ENCODE data around the gene KRT79. TPM values are rescaled to one million over a fixed set of nuclear protein-coding genes. Genes with fewer than 3 reads are reported as not detected.

Gene KRT79
- total RNA-seq, 1 donor from 2014 or later = not detected

DNA sequence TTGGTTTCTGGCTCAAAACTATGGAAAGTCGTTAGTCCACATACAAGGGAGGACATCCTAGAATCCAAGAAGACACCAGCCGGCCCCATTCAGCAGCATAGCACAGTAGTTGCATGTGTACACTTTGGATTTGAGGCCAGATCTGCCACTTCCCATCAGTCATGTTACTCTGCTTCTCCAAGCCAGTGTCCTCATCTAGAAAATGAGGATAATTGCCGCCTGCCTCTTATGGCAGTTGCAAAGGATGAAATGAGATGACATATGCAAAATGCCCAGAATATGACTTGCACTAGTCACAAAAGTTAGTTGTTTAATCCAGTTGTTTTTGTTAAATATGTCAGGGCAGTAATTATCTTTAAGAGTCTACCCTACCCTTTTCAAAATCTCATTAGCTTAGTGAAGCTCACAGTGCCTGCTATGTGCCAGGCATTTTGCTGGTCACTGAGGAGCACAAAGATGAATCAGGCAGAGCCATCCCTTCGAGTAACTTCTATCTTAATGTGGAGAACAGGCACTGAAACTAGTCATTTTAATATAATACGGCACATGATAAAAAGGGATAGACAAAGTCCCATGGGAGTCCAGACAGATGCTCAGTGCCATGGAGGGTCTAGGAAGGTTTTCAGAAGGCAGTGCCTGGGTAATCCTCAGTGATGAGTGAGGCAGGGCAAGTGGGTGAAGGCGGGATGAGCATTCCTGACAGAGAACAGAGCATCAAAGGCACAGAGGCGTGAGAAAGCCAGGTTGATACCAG lies 50.4 kb downstream of the KRT79 start:
- TF ChIP-seq, protein P1, sequence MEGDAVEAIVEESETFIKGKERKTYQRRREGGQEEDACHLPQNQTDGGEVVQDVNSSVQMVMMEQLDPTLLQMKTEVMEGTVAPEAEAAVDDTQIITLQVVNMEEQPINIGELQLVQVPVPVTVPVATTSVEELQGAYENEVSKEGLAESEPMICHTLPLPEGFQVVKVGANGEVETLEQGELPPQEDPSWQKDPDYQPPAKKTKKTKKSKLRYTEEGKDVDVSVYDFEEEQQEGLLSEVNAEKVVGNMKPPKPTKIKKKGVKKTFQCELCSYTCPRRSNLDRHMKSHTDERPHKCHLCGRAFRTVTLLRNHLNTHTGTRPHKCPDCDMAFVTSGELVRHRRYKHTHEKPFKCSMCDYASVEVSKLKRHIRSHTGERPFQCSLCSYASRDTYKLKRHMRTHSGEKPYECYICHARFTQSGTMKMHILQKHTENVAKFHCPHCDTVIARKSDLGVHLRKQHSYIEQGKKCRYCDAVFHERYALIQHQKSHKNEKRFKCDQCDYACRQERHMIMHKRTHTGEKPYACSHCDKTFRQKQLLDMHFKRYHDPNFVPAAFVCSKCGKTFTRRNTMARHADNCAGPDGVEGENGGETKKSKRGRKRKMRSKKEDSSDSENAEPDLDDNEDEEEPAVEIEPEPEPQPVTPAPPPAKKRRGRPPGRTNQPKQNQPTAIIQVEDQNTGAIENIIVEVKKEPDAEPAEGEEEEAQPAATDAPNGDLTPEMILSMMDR (IDR thresholded peaks at IDR 0.05; ENCODE audit: unreplicated experiment) = no peak
- Mint-ChIP-seq H3K4me1 (peaks cover 7% of the 10 kb centered on the region), H3K9me3 (peaks cover 3% of the 10 kb centered on the region), H3K27ac (no peak overlapping the region), H3K27me3 (ENCODE audit: low read depth) (peaks cover 68% of the 10 kb centered on the region), H3K36me3 (no peaks in the 10 kb centered on the region), H3K4me3 (no peak overlapping the region)
- no peak for DNase-seq (ENCODE audit: low spot score in 2 of 2, unreplicated experiment in 2 of 2)

DNA sequence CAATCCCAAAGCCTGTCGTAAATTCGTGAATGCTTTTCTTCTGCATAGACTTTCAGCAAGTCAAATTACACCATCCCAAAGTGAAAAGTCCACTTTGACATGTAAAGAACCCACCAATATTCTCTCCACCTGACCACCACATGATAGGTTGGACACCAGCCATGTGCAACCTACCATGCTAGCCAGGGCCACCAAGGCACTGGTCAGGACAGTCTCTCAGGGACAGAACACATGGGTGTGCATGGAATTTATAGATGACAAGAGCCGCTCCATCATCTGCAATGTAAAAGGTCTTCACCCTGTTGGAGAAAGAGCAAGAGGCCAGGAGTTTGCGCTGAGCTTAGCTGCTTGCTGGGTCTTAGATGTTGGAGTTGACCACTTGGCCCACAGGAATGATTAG lies 51.6 kb downstream of the KRT79 start:
- TF ChIP-seq, protein P1 (IDR thresholded peaks at IDR 0.05; ENCODE audit: unreplicated experiment) = no peak
- no peak for DNase-seq (ENCODE audit: low spot score in 2 of 2, unreplicated experiment in 2 of 2)
- no peaks in the 10 kb centered on the region for H3K36me3 Mint-ChIP-seq
- H3K9me3 Mint-ChIP-seq = peaks cover 3% of the 10 kb centered on the region
- H3K4me1 Mint-ChIP-seq = no peaks in the 10 kb centered on the region
- no peak overlapping the region for H3K4me3 Mint-ChIP-seq
- peaks cover 75% of the 10 kb centered on the region for H3K27me3 Mint-ChIP-seq (ENCODE audit: low read depth)
- no peak overlapping the region for H3K27ac Mint-ChIP-seq

DNA sequence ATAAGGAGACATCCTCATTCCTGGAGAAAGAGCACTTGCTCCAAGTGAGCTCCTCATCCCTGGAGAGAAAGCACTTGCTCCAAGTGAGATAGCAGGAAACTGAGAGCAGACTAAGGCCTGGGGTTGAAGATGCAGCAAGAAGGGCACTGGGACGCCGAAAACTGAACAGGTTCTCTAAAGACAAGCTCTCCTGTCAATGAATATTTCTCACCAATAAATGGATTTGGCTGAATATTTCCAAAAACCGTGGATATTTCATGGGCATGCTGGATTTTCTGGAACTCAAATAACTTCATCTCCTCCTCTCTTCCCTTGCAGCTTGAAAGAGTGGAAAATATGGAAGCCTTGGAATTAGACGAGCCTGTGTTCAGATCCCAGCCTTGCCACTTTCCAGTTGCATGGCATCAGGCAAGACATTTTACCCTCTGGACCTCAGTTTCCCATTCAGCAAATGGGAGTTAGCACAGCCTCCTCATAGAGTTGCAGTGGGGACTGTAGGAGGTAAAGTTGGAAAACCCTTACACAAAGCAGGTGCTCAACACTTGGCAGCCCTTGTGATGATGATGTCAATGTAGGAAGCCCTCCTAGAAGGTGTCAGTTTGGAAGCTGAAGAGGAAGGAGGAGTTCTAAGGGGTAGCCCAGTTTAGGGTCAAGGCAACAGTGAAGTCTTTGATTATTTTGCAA lies 52.6 kb downstream of the KRT79 start:
- H3K4me1 Mint-ChIP-seq = no peaks in the 10 kb centered on the region
- TF ChIP-seq, protein P1 (IDR thresholded peaks at IDR 0.05; ENCODE audit: unreplicated experiment) = no peak
- no peak overlapping the region for H3K4me3 Mint-ChIP-seq
- no peaks in the 10 kb centered on the region for H3K36me3 Mint-ChIP-seq
- peaks cover 3% of the 10 kb centered on the region for H3K9me3 Mint-ChIP-seq
- peaks cover 82% of the 10 kb centered on the region for H3K27me3 Mint-ChIP-seq (ENCODE audit: low read depth)
- no peak for DNase-seq (ENCODE audit: low spot score in 2 of 2, unreplicated experiment in 2 of 2)
- H3K27ac Mint-ChIP-seq = no peak overlapping the region

DNA sequence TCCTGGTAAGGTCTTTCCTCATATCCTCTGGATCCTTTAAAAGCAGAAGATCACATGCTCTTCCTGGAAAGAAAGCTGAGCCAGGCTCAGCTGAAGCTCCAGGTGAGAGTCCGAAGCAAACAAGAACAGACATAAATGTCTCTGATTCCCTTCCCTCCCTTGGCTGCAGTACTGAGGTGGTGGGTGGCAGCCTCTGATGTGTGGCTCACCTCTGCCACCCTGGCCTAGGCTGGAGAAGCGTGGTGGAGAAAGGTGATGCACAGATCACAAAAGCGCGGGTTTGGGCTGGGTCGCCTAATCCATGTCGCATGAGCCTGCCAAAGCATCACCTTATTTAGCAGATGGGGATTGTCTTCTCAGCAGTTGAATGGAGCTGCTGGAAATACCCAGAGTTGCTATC lies 54.2 kb downstream of the KRT79 start:
- Mint-ChIP-seq H3K36me3 (no peaks in the 10 kb centered on the region), H3K4me3 (no peak overlapping the region), H3K27me3 (ENCODE audit: low read depth) (peaks cover 85% of the 10 kb centered on the region), H3K4me1 (no peaks in the 10 kb centered on the region), H3K9me3 (no peaks in the 10 kb centered on the region), H3K27ac (no peak overlapping the region)
- TF ChIP-seq, protein P1 (IDR thresholded peaks at IDR 0.05; ENCODE audit: unreplicated experiment) = no peak
- no peak for DNase-seq (ENCODE audit: low spot score in 2 of 2, unreplicated experiment in 2 of 2)

DNA sequence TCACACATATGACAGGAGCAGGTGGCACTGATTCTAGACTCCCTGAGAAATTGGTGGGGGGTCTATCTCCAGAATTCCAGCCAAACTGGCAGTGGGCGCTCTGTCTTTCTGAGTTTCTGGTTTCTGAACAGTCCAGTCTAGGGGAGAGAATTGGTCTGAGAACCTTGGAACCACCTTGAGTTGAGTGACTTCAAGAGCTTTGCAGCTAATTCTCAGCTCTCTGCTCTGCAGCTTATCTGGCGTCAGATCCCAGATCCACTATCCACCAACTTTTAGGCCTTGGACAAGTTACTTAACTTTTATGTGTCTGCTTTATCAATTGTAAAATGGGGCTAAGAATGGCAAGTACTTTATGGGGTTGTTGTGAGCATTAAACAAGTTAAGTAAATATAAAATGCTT lies 55.3 kb downstream of the KRT79 start:
- TF ChIP-seq, protein P1 (IDR thresholded peaks at IDR 0.05; ENCODE audit: unreplicated experiment) = no peak
- H3K4me1 Mint-ChIP-seq = no peaks in the 10 kb centered on the region
- H3K27ac Mint-ChIP-seq = no peak overlapping the region
- H3K36me3 Mint-ChIP-seq = no peaks in the 10 kb centered on the region
- no peak overlapping the region for H3K4me3 Mint-ChIP-seq
- no peaks in the 10 kb centered on the region for H3K9me3 Mint-ChIP-seq
- H3K27me3 Mint-ChIP-seq (ENCODE audit: low read depth) = peaks cover 86% of the 10 kb centered on the region
- DNase-seq (ENCODE audit: low spot score in 2 of 2, unreplicated experiment in 2 of 2) = no peak
